NCI-H774 (cell line): ENCODE data around the gene GTF2A1L.
"Not testable (repeated sequence)": the region's sequence is repeated elsewhere in the genome, so short reads cannot be mapped to it uniquely, and the experiment has no call there.

Experiments used
- DNase-seq: peaks from one replicate; lab custom pipeline; 2025; lab: John Stamatoyannopoulos, UW

The GTF2A1L gene

GRCh38 chr2:48703621-48704020, 86.0 kb downstream of the GTF2A1L start:
- not testable (repeated sequence) for DNase-seq

GRCh38 chr2:48707466-48707865, 89.8 kb downstream of the GTF2A1L start:
- DNase-seq, result no peak

- DNase-seq, result no peak
Measured at GRCh38 chr2:48709096-48710034, 91.7 kb downstream of the GTF2A1L start.

DNA sequence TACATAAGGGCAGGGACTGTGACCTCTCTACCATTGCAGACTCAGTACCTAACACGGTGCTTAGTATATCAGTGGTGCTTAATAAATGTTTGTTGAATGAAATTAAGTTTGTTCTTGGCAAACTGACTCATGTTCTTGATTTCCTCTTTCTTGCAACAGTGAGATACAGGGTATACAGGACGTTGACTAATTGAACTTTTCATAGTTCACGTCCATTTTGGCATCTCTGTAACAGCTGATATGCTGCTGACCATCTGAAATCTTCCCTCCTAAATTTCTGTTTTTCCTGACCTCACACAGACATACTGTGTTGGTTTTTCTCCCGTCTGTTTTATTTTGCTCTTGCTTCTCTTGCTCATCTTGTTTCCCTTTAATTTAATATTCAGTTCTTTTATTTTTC, 93.7 kb downstream of the GTF2A1L start:
- DNase-seq, result no peak

- no peak for DNase-seq
Measured at GRCh38 chr2:48712151-48712550, 94.5 kb downstream of the GTF2A1L start.

DNA sequence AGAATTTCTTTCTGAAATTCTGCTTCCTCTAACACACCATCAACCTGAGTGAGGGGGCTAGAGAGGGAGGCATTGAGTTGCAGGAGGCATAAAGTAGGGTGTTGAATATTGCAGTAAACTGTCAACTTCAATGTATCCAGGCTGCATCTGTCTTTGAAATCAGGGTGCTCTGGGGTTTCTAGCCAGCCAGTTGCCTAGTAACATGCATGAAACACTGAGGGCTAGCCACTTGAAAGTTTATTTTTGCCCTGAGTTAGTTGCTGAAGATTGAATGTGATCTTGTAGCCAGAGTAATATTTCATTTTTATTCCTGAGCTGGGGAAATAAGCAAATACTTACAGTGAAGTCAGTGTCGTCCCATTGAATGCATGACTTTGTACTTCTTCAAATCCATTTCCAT, 96.0 kb downstream of the GTF2A1L start:
- DNase-seq, result no peak

DNA sequence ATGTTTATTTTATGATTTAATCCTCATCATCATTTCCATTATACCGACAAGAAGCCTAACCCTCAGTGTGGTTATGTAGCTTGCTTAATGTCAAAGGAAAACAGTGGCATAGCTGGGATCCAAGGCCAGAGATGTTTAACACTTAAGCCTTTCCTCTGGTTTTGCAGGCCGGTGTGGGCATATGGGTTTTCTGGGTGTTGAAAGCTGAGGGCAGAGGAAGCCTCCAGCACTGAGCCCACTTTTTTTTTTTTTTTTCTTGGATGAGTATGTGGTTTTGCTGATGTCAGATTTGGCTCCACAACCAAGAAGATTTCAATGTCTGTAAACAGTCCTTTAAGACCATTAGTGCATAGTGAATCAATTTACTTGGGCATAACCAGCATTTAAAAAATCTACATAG, 96.6 kb downstream of the GTF2A1L start:
- DNase-seq, result no peak

- no peak for DNase-seq
Measured at GRCh38 chr2:48715042-48715899, 97.6 kb downstream of the GTF2A1L start.

DNA sequence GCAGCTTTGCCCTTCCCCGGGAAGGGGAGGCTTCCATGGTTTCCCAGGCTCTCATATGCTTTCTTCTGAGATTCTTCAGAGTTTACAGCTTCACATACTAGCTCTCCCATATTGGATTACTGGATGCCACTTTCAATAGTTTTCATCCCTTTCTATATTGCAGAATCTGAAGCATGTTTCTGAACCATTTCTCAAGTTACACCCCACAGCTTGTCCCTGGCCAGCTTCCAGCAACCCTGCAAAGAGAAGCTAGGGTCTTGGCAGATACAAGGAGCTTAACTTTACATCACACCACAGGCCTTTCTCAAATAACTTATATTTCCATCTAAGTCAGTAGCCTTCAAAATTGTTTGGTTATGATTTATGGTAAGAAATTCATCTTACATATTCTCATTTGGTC, 98.3 kb downstream of the GTF2A1L start:
- DNase-seq, result no peak

- no peak for DNase-seq
Measured at GRCh38 chr2:48717846-48718245, 100.2 kb downstream of the GTF2A1L start.

GRCh38 chr2:48719480-48720177, 102.0 kb downstream of the GTF2A1L start:
- peak; percentile 51 for DNase-seq

DNA sequence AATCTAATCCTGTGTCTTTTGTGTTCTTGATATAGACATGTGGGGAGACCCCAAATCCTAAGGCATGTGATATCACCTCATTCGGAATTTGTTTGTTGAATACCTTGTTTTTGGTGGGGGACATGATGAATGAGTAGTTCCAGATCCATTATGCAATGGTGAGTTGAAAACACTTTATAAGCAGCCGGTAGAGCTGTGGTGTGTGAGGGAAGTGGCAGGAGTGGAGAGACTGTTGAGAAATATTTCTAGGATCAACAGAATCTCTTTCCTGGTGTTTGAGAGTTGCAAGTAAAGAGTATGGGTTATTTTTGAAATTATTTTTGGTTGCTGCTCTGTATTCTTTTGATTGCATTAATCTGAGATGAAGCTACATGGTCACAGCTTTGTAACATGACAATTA, 103.5 kb downstream of the GTF2A1L start:
- no peak for DNase-seq

DNA sequence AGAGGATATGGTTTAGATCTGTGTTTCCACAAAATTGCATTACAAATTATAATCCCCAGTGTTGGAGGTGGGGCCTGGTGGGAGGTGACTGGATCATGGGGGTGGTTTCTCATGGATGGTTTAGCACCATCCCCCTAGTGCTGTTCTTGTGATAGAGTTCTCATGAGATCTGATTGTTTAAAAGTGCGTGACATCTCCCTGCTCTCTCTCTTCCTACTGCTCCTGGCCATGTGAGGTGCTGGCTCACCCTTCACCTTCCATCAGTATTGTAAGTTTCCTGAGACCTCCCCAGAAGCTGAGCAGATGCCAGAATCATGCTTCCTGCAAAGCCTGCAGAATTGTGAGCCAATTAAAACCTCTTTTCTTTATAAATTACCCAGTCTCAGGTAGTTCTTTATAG, 104.7 kb downstream of the GTF2A1L start:
- DNase-seq, result no peak

DNA sequence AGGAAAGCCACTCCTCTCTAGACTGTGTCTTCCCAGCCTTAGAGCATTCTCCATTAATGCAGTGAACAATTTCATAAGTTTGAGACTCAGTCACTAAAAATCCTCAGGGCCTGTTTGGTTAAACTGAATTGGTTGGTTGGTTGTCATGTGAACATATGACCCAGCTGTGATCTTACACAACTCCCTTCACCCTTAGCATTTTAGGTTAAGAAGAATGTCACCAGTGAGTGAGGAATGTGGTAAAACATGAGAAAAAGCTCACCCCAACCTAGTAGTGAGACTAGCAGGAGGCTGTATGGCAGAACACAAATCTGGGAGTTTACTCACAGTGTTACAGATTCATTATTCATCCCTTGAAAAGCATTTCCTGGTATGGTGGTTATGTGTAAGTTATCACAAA, 105.5 kb downstream of the GTF2A1L start:
- DNase-seq, result no peak

GRCh38 chr2:48724278-48724677, 106.6 kb downstream of the GTF2A1L start:
- no peak for DNase-seq

GRCh38 chr2:48725696-48726494, 108.2 kb downstream of the GTF2A1L start:
- DNase-seq, result no peak

DNA sequence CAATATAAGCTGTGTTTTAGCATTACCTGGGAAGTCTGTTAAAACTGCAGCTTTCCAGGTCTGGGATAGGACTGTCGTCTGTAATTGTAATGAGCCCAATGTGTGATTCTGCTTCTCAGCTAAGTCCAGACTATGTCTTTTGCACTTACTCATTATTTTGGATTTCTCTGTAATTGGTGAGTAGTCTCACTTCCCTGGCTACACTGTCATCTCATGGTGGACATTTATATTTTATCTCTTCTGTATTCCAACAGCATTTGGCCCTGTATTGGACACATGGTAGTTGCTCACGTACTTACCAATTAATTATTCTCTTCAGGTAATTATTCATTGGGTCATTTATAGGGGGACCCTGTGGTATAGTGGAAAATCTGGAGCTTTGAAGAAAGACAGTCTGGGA, 109.9 kb downstream of the GTF2A1L start:
- no peak for DNase-seq

DNA sequence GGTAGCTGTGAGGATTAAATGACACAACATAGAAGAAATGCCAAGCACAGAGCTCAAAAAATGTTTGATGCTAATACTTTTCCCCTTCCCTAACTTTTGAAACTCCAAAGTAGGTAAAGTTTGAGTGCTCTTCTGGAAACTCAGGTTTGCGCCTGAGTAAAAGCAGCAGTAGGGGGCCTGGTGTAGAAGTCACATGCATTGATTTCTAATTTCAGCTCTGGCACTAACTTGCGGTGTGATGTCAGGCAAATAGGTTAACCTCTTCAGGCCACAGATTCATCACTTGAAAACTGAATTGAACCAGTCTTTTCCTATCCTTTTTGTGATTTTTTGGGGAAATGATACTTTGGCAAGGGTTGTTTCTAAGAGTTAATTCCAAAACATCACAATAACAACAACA, 110.6 kb downstream of the GTF2A1L start:
- DNase-seq, result no peak

- no peak for DNase-seq
Measured at GRCh38 chr2:48728840-48729239, 111.2 kb downstream of the GTF2A1L start.
